SKM-1 (cell line): ENCODE data around the gene IL22RA2.

ENCODE experiments used
- DNase-seq: peaks from one replicate; lab custom pipeline; 2025; ENCODE audit not compliant: unreplicated experiment; lab: John Stamatoyannopoulos, UW

IL22RA2 gene

DNA sequence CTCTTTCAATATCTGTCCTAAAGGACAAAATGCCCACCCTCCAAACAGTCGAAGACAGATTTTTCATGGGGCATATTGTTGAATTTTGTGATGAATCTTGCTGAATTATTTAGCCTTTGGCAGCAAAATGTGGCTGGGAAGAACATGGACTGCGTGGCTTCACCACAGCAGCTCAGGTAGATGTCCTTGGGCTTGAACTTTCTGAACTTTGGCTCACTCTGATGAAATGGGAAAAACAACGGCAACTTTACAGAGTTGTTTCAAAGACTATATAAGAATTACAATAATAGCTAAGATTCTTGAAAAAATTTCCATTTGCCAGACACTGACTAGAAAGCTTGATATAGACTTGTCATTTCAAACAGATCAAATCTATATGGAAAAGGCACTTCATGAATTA lies 75.9 kb downstream of the IL22RA2 start:
- no peak for DNase-seq

DNA sequence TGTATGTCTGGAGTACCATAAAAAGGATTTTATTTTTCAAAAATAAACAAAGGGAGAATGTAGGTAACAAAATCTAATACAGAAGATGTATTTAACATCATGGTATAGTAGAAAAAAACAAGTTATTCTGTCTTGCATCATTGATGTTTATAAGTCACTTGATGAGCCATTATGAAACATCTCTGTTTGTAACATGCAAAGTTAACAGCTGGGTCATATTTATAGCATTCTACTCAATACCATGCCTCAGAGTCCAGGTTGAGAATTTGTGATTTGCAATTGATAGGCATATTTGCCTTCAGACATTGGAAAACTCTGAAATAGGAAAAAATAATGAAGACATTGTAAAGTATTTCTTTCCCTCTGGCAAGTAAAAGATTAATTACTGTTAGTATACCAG lies 76.4 kb downstream of the IL22RA2 start:
- no peak for DNase-seq

DNA sequence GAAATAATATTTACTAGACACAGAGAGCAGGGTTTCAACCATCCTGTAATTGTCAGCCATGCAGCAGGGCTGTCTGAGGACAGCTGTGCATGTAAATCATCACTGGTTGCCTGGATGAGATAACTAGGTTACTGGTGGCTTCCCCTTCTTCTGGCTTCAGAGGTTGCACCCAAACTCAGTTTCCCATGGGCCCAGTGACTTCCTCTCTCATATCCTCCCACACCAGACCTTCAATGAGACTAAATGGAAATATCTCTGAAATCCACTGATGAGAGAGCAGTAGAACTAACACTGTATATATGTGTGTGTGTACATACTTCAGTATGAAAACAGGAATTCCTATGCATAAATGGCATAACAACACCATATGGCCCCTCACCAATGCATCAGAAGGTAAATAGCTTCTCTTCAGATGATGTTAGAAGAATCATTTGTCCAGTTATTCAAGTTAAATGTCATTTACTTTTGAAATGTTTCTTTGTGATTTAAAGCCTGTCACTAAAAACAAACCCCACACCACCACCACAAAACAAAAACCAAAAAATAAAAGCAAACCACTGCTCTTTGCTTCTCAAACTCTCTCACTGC lies 77.7 kb downstream of the IL22RA2 start:
- DNase-seq = no peak

DNA sequence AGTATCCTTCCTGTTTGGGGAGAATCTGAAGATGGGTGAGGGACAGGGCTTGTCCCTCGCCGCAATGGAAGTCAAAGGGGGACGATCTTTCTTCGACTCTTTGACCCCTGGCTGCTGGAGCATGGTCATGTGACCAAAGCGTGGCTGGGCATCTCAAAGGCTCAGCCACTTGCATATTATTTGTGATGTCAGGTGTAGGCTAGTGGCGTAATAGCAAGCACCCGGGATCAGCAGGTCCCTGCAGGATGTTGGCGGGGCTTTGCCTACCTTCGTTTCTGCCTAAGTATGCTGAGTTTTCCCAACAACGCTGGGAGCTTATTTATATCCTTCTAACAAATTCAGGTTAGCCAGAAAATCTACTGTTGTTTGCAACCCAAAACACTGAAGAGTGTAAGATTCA lies 78.4 kb downstream of the IL22RA2 start:
- no peak for DNase-seq

DNA sequence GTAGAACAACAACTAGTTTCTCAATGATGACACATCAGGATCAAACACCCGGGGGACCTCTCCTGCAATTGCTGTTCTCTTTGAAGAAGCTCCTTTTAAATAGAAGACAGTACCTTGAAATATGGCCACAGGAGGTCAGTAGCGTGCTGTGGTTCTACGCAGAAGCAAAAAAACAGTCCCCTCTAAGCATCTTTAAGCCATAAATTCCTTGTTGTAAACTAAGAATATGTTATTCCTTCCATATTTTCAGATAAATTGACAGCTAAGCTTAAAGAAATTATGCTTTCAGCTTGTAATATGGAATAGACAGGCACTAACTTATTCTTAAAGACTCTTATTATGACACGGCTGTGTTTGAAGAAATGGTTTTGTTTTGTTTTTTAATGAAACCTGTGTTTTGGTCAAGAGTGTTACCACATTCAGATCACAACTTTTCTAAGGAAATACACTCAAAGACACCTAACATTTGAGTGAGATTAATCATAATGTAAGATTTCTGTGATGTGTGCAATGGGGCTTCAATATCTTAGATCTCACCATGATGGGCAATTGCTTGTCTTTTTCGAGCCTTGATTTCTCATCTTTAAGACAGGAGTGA lies 78.9 kb downstream of the IL22RA2 start:
- peak; percentile 69 for DNase-seq
